Motor neuron (in vitro differentiated cells): ENCODE data around the gene CEL. TPM values are rescaled to one million over a fixed set of nuclear protein-coding genes. Genes with fewer than 3 reads are reported as not detected.
"Not testable (repeated sequence)": the region's sequence is repeated elsewhere in the genome, so short reads cannot be mapped to it uniquely, and the experiment has no call there.

Source experiments
- ATAC-seq, 8 experiments: fragments of 200-7000 bp; cut with Tn5 transposase; replicated peaks in 6 of 8; 2 replicates each; pipeline ENCODE4 v1.8.0; 2021; ENCODE audit warnings: mild to moderate bottlenecking in 8 of 8, moderate library complexity in 8 of 8
- H3K27ac ChIP-seq, 2 donors: fragments of 250-450 bp; sonication (Bioruptor Pico); 2 replicates each; pipeline ENCODE4 v1.9.0; 2021; ENCODE audit warnings: antibody characterized with exemption in 2 of 2, mild to moderate bottlenecking in 2 of 2, moderate library complexity in 1 of 2
- H3K4me1 ChIP-seq, 2 donors: fragments of 250-450 bp; sonication (Bioruptor Pico); replicated peaks in 1 of 2; 2 replicates each; pipeline ENCODE4 v1.6.1; 2021; ENCODE audit warnings: antibody characterized with exemption in 2 of 2, mild to moderate bottlenecking in 2 of 2, moderate library complexity in 1 of 2
- H3K4me3 ChIP-seq, 5 donors: fragments of 250-450 bp; sonication (Bioruptor Pico); 2 replicates each; pipeline ENCODE4 v1.9.0; 2021; ENCODE audit warnings: antibody characterized with exemption in 5 of 5, mild to moderate bottlenecking in 5 of 5, moderate library complexity in 4 of 5
- WGBS, 10 experiments: fragments of 450-650 bp; shearing (Covaris generic); methylation state at CpG; one replicate each; pipeline ENCODE4 v1.0.0; 2022; 5-methylcytosine and 5-hydroxymethylcytosine counted together
- in situ Hi-C, 9 experiments: fragments of 400-800 bp; cut with MboI; loops; one replicate each; pipeline ENCODE4 v1.15.0; 2021; ENCODE audit warnings: low sequenced_read_pairs in 9 of 9, low pct_unique_long_range_greater_than_20kb in 2 of 9; ENCODE audit not compliant: unreplicated experiment in 9 of 9
- total RNA-seq, 8 experiments: library from RNA; unstranded; fragments of 300-600 nt; gene quantifications; 2 replicates each; pipeline versions ENCODE4 v1.2.3 to v1.2.4, GENCODE V29; 2022

Gene CEL
- total RNA-seq, 8 experiments from 2014 or later: 0.38 to 1.6 (median 0.84) TPM

DNA sequence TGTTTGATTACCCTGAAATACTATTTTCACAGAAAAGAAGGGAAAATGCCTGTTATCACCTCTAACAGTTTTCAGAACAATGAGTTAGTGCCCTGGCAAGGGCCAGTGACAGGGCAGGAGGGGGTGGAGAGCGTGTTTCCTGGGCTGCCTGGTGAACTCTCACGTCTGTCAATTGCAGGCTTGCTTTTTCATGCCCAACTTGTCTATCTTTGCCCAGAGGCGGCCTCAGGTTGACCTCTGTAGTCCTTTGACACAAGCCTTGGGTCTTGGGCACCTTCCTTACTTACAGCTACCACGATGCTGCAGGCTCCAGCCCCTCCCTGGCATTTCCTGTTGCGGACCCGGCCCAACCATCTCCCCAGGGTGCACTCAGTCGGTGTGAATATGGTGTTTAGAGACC lies 2.2 kb upstream of the CEL start:
- WGBS, 10 experiments: 13 to 88% (median 58%) methylated on average over 2 to 3 of the region's 7 CpGs; no CpG with 5 or more reads in 6 of the 10 experiments
- no peak overlapping the region for H3K4me3 ChIP-seq

DNA sequence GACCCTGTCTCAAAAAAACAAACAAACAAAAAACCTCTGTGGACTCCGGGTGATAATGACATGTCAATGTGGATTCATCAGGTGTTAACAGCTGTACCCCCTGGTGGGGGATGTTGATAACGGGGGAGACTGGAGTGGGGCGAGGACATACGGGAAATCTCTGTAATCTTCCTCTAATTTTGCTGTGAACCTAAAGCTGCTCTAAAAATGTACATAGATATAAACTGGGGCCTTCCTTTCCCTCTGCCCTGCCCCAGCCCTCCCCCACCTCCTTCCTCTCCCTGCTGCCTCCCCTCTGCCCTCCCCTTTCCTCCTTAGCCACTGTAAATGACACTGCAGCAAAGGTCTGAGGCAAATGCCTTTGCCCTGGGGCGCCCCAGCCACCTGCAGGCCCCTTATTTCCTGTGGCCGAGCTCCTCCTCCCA lies 1.4 kb upstream of the CEL start:
- Histone ChIP-seq H3K4me1 (peaks cover 16 to 20% of the 10 kb centered on the region in 2 donors), H3K4me3 (no peak overlapping the region), H3K27ac (peak overlapping the region in 1 of 2 donors; percentile 1)
- WGBS, 10 experiments: 20 to 40% methylated on average over 1 to 3 of the region's 6 CpGs; no CpG with 5 or more reads in 8 of the 10 experiments
- peak; percentile 42 to 74 (median 53) for ATAC-seq
- in situ Hi-C loops: no loop called here

More for the DNA sequence above, 2.2 kb upstream of the CEL start:
- Histone ChIP-seq H3K27ac (no peak overlapping the region), H3K4me1 (peaks cover 16 to 20% of the 10 kb centered on the region in 2 donors)
- no peak for ATAC-seq
- in situ Hi-C loops: no loop called here

DNA sequence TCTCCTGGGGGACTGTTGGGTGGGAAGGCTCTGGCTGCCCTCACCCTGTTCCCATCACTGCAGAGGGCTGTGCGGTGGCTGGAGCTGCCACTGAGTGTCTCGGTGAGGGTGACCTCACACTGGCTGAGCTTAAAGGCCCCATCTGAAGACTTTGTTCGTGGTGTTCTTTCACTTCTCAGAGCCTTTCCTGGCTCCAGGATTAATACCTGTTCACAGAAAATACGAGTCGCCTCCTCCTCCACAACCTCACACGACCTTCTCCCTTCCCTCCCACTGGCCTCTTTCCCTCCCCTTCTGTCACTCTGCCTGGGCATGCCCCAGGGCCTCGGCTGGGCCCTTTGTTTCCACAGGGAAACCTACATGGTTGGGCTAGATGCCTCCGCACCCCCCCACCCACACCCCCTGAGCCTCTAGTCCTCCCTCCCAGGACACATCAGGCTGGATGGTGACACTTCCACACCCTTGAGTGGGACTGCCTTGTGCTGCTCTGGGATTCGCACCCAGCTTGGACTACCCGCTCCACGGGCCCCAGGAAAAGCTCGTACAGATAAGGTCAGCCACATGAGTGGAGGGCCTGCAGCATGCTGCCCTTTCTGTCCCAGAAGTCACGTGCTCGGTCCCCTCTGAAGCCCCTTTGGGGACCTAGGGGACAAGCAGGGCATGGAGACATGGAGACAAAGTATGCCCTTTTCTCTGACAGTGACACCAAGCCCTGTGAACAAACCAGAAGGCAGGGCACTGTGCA lies 590 bp upstream of the CEL start:
- Histone ChIP-seq H3K4me1 (peaks cover 16 to 20% of the 10 kb centered on the region in 2 donors), H3K27ac (peak overlapping the region in 1 of 2 donors; percentile 20)
- in situ Hi-C loops, H3K4me3 ChIP-seq: not testable (repeated sequence)
- no CpG with 5 or more reads among the region's 14 CpGs for WGBS, 10 experiments
- peak; percentile 51 to 90 (median 80) for ATAC-seq

DNA sequence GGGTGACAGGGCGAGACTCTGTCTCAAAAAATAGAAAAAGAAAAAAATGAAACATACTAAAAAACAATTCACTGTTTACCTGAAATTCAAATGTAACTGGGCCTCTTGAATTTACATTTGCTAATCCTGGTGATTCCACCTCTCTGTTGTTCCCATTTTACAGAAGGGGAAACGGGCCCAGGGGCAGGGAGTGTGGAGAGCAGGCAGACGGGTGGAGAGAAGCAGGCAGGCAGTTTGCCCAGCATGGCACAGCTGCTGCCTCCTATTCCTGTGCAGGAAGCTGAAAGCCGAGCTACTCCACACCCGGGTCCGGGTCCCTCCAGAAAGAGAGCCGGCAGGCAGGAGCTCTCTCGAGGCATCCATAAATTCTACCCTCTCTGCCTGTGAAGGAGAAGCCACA lies 788 bp downstream of the CEL start:
- WGBS, 10 experiments: no CpG with 5 or more reads among the region's 8 CpGs
- in situ Hi-C loops, H3K27ac ChIP-seq, H3K4me3 ChIP-seq: not testable (repeated sequence)
- H3K4me1 ChIP-seq: peaks cover 16 to 20% of the 10 kb centered on the region in 2 donors
- peak in 1 of 8 experiments; percentile 14 for ATAC-seq

DNA sequence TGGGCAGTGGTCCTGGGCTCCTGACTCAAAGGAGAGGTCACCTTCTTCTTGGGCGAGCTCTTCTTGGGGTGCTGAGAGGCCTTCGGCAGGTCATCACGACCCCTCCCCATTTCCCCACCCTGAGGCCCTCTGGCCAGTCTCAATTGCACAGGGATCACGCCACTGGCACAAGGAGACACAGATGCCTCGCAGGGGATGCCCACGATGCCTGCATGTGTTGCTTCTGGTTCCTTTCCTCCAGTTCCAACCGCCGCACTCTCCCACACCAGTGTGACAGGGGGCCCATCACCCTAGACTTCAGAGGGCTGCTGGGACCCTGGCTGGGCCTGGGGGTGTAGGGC lies 1.3 kb downstream of the CEL start:
- in situ Hi-C loops: no loop called here
- 100% methylated on average over 2 of the region's 8 CpGs; no CpG with 5 or more reads in 9 of the 10 experiments for WGBS, 10 experiments
- Histone ChIP-seq H3K27ac (no peak overlapping the region), H3K4me1 (peaks cover 16 to 20% of the 10 kb centered on the region in 2 donors), H3K4me3 (no peak overlapping the region)
- no peak for ATAC-seq

DNA sequence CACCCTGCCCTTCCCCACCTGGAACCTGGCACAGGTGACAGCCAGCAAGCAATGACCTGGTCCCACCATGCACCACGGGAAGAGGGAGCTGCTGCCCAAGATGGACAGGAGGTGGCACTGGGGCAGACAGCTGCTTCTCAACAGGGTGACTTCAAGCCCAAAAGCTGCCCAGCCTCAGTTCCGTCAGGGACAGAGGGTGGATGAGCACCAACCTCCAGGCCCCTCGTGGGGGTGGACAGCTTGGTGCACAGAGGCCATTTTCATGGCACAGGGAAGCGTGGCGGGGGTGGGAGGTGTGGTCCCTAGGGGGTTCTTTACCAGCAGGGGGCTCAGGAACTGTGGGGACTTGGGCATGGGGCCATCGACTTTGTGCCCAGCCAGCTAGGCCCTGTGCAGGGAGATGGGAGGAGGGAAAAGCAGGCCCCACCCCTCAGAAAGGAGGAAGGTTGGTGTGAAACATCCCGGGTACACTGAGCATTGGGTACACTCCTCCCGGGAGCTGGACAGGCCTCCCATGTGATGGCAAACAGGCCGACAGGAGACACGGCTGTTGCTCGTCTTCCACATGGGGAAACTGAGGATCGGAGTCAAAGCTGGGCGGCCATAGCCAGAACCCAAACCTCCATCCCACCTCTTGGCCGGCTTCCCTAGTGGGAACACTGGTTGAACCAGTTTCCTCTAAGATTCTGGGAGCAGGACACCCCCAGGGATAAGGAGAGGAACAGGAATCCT lies 1.9 kb downstream of the CEL start:
- ATAC-seq: no peak
- no peak overlapping the region for H3K4me3 ChIP-seq
- in situ Hi-C loops: no loop called here
- H3K4me1 ChIP-seq: peaks cover 16 to 20% of the 10 kb centered on the region in 2 donors
- 70 to 93% (median 91%) methylated on average over 2 to 6 of the region's 14 CpGs; no CpG with 5 or more reads in 7 of the 10 experiments for WGBS, 10 experiments
- H3K27ac ChIP-seq: no peak overlapping the region

DNA sequence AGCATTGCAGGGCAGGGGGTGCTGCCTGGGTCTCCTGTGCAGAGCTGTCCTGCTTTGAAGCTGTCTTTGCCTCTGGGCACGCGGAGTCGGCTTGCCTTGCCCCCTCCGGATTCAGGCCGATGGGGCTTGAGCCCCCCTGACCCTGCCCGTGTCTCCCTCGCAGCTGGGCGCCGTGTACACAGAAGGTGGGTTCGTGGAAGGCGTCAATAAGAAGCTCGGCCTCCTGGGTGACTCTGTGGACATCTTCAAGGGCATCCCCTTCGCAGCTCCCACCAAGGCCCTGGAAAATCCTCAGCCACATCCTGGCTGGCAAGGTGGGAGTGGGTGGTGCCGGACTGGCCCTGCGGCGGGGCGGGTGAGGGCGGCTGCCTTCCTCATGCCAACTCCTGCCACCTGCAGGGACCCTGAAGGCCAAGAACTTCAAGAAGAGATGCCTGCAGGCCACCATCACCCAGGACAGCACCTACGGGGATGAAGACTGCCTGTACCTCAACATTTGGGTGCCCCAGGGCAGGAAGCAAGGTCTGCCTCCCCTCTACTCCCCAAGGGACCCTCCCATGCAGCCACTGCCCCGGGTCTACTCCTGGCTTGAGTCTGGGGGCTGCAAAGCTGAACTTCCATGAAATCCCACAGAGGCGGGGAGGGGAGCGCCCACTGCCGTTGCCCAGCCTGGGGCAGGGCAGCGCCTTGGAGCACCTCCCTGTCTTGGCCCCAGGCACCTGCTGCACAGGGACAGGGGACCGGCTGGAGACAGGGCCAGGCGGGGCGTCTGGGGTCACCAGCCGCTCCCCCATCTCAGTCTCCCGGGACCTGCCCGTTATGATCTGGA lies 2.7 kb downstream of the CEL start:
- no peak for ATAC-seq
- peaks cover 16 to 19% of the 10 kb centered on the region in 2 donors for H3K4me1 ChIP-seq
- 70 to 100% (median 93%) methylated on average over 1 to 6 of the region's 30 CpGs; no CpG with 5 or more reads in 6 of the 10 experiments for WGBS, 10 experiments
- no peak overlapping the region for H3K27ac ChIP-seq
- no peak overlapping the region for H3K4me3 ChIP-seq
- in situ Hi-C loops: no loop called here

DNA sequence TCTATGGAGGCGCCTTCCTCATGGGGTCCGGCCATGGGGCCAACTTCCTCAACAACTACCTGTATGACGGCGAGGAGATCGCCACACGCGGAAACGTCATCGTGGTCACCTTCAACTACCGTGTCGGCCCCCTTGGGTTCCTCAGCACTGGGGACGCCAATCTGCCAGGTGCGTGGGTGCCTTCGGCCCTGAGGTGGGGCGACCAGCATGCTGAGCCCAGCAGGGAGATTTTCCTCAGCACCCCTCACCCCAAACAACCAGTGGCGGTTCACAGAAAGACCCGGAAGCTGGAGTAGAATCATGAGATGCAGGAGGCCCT lies 3.2 kb downstream of the CEL start:
- 90 to 95% (median 92%) methylated on average over 2 to 11 of the region's 17 CpGs; no CpG with 5 or more reads in 6 of the 10 experiments for WGBS, 10 experiments
- Histone ChIP-seq H3K4me3 (no peak overlapping the region), H3K4me1 (peaks cover 13 to 14% of the 10 kb centered on the region in 2 donors), H3K27ac (no peak overlapping the region)
- in situ Hi-C loops: no loop called here
- no peak for ATAC-seq

DNA sequence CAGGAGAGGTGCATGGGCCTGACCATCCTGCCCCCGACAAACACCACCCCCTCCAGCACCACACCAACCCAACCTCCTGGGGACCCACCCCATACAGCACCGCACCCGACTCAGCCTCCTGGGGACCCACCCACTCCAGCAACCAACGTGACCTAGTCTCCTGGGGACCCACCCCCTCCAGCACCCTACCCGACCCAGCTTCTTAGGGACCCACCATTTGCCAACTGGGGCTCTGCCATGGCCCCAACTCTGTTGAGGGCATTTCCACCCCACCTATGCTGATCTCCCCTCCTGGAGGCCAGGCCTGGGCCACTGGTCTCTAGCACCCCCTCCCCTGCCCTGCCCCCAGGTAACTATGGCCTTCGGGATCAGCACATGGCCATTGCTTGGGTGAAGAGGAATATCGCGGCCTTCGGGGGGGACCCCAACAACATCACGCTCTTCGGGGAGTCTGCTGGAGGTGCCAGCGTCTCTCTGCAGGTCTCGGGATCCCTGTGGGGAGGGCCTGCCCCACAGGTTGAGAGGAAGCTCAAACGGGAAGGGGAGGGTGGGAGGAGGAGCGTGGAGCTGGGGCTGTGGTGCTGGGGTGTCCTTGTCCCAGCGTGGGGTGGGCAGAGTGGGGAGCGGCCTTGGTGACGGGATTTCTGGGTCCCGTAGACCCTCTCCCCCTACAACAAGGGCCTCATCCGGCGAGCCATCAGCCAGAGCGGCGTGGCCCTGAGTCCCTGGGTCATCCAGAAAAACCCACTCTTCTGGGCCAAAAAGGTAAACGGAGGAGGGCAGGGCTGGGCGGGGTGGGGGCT lies 4.6 kb downstream of the CEL start:
- Histone ChIP-seq H3K27ac (no peak overlapping the region), H3K4me3 (no peak overlapping the region), H3K4me1 (peaks cover 1% of the 10 kb centered on the region in 2 donors)
- ATAC-seq: no peak
- 80 to 100% (median 100%) methylated on average over 1 to 2 of the region's 25 CpGs; no CpG with 5 or more reads in 7 of the 10 experiments for WGBS, 10 experiments
- in situ Hi-C loops: no loop called here

DNA sequence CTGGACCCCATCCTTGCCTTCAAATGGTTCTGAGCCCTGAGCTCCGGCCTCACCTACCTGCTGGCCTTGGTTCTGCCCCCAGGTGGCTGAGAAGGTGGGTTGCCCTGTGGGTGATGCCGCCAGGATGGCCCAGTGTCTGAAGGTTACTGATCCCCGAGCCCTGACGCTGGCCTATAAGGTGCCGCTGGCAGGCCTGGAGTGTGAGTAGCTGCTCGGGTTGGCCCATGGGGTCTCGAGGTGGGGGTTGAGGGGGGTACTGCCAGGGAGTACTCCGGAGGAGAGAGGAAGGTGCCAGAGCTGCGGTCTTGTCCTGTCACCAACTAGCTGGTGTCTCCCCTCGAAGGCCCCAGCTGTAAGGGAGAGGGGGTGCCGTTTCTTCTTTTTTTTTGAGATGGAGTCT lies 5.2 kb downstream of the CEL start:
- 79 to 93% methylated on average over 2 to 3 of the region's 11 CpGs; no CpG with 5 or more reads in 8 of the 10 experiments for WGBS, 10 experiments
- H3K27ac ChIP-seq: no peak overlapping the region

DNA sequence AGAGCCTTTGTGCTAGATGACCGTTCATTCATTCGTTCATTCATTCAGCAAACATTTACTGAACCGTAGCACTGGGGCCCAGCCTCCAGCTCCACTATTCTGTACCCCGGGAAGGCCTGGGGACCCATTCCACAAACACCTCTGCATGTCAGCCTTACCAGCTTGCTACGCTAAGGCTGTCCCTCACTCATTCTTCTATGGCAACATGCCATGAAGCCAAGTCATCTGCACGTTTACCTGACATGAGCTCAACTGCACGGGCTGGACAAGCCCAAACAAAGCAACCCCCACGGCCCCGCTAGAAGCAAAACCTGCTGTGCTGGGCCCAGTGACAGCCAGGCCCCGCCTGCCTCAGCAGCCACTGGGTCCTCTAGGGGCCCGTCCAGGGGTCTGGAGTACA lies 6.0 kb downstream of the CEL start:
- ATAC-seq: peak in 1 of 8 experiments; percentile 26
- in situ Hi-C loops: no loop called here
- no peak overlapping the region for H3K4me3 ChIP-seq
- H3K4me1 ChIP-seq: no peaks in the 10 kb centered on the region
- H3K27ac ChIP-seq: no peak overlapping the region
- WGBS, 10 experiments: 0 to 100% (median 91%) methylated on average over 1 to 4 of the region's 11 CpGs; no CpG with 5 or more reads in 3 of the 10 experiments

More for the DNA sequence above, 5.2 kb downstream of the CEL start:
- in situ Hi-C loops: no loop called here
- Histone ChIP-seq H3K4me3 (no peak overlapping the region), H3K4me1 (no peaks in the 10 kb centered on the region)
- ATAC-seq: no peak

DNA sequence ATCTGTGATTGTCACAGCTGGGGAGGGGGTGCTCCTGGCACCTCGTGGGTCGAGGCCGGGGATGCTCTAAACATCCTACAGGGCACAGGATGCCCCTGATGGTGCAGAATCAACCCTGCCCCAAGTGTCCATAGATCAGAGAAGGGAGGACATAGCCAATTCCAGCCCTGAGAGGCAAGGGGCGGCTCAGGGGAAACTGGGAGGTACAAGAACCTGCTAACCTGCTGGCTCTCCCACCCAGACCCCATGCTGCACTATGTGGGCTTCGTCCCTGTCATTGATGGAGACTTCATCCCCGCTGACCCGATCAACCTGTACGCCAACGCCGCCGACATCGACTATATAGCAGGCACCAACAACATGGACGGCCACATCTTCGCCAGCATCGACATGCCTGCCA lies 6.7 kb downstream of the CEL start:
- H3K4me3 ChIP-seq, H3K4me1 ChIP-seq, in situ Hi-C loops, ATAC-seq, H3K27ac ChIP-seq: not testable (repeated sequence)
- WGBS, 10 experiments: no CpG with 5 or more reads among the region's 15 CpGs
